H1 (cell line): ENCODE results near the gene USE1. TPM values are rescaled to one million over a fixed set of nuclear protein-coding genes. Genes with fewer than 3 reads are reported as not detected.

ENCODE experiments used
- CTCF ChIA-PET: fragments of 300-600 bp; sonication (Branson Sonifier 250); formaldehyde crosslinking; loops from one replicate; lab custom pipeline; 2021; ENCODE audit not compliant: partially characterized antibody; lab: Charles Lee
- POLR2A ChIA-PET: fragments of 300-600 bp; sonication (Branson Sonifier 250); formaldehyde crosslinking; loops from one replicate; lab custom pipeline; 2021; ENCODE audit warnings: inconsistent platforms; ENCODE audit not compliant: partially characterized antibody; lab: Charles Lee
- DNase-seq, 2 experiments: peaks; one replicate each; pipeline versions ENCODE4 v3.0.0 to v3.0.0-alpha.2; 2010 to 2022; ENCODE audit warnings: low spot score in 2 of 2, low read depth in 1 of 2, mixed read lengths in 1 of 2
- FAIRE-seq: peaks from 2 replicates; lab custom pipeline; 2011; peaks lifted over from hg19 to GRCh38; lab: Jason Lieb, UNC
- H2AFZ ChIP-seq: 2 replicates; pipeline ENCODE4 v1.8.1; 2012; ENCODE audit warnings: low read length, inconsistent platforms
- H2AK5ac ChIP-seq: 2 replicates; pipeline ENCODE4 v1.6.1; 2013; ENCODE audit warnings: low read depth, low read length
- H2BK120ac ChIP-seq: replicated peaks from 2 replicates; pipeline ENCODE3; 2013; ENCODE audit warnings: low read depth, low read length, inconsistent platforms
- H2BK12ac ChIP-seq: 2 replicates; pipeline ENCODE4 v1.6.1; 2013; ENCODE audit warnings: low read depth, low read length
- H2BK15ac ChIP-seq: 2 replicates; pipeline ENCODE4 v1.6.1; 2013; ENCODE audit warnings: low read length
- H2BK20ac ChIP-seq: 2 replicates; pipeline ENCODE4 v1.6.1; 2013; ENCODE audit warnings: low read length
- H2BK5ac ChIP-seq: 2 replicates; pipeline ENCODE4 v1.6.1; 2013; ENCODE audit warnings: low read depth, low read length
- H3K14ac ChIP-seq: 2 replicates; pipeline ENCODE4 v1.6.1; 2013; ENCODE audit warnings: inconsistent platforms; ENCODE audit not compliant: insufficient read length
- H3K18ac ChIP-seq: 2 replicates; pipeline ENCODE4 v1.6.1; 2013; ENCODE audit warnings: low read length; ENCODE audit errors: extremely low read depth
- H3K23ac ChIP-seq: 2 replicates; pipeline ENCODE4 v1.6.1; 2013; ENCODE audit warnings: inconsistent platforms; ENCODE audit not compliant: insufficient read length
- H3K23me2 ChIP-seq: 2 replicates; pipeline ENCODE4 v1.6.1; 2013; ENCODE audit warnings: low read depth, low read length
- H3K27ac ChIP-seq: 2 replicates; pipeline ENCODE4 v1.6.1; 2011; ENCODE audit warnings: low read depth, low read length, inconsistent platforms
- H3K27me3 ChIP-seq, 4 experiments: replicated peaks in 1 of 4; 1 replicate in 1 of 4; 2 replicates in 3 of 4; pipeline versions ENCODE4 v1.6.1 to v1.8.1; 2011 to 2013; ENCODE audit warnings: low read length in 3 of 4, mild to moderate bottlenecking in 3 of 4, inconsistent platforms in 2 of 4, mixed read lengths in 2 of 4, moderate library complexity in 1 of 4; ENCODE audit not compliant: control insufficient read depth in 3 of 4, insufficient read depth in 3 of 4; ENCODE audit errors: extremely low read depth in 1 of 4
- H3K36me3 ChIP-seq, 4 experiments: 2 replicates each; pipeline versions ENCODE4 v1.6.1 to v1.8.1; 2011 to 2013; ENCODE audit warnings: mild to moderate bottlenecking in 4 of 4, low read length in 3 of 4, moderate library complexity in 2 of 4, control low read depth in 1 of 4, inconsistent platforms in 1 of 4; ENCODE audit not compliant: insufficient read depth in 4 of 4, control insufficient read depth in 2 of 4
- H3K4ac ChIP-seq: replicated peaks from 2 replicates; pipeline ENCODE3; 2013; ENCODE audit warnings: low read length, low read depth, mixed read lengths, inconsistent platforms; ENCODE audit not compliant: insufficient read length
- H3K4me1 ChIP-seq, 4 experiments: replicated peaks in 1 of 4; 1 replicate in 1 of 4; 2 replicates in 3 of 4; pipeline versions ENCODE4 v1.6.1 to v1.8.1; 2011 to 2013; ENCODE audit warnings: low read length in 3 of 4, inconsistent platforms in 2 of 4, mixed read lengths in 1 of 4; ENCODE audit not compliant: insufficient read depth in 4 of 4, control insufficient read depth in 3 of 4
- H3K4me2 ChIP-seq, 2 experiments: 2 replicates each; pipeline versions ENCODE4 v1.6.1 to v1.8.1; 2011 to 2013; ENCODE audit warnings: low read depth in 2 of 2, low read length in 2 of 2, control low read depth in 1 of 2, inconsistent platforms in 1 of 2, mild to moderate bottlenecking in 1 of 2; ENCODE audit not compliant: insufficient read depth in 1 of 2
- H3K4me3 ChIP-seq, 4 experiments: fragments of 200-600, 300-600 bp in 1 of 4; sonication (generic), shearing (Covaris generic), sonication (Bioruptor Twin) in 1 of 4; 2 replicates each; pipeline versions ENCODE4 v1.5.1 to v1.8.1; 2011 to 2016; ENCODE audit warnings: low read length in 4 of 4, low read depth in 3 of 4, control low read depth in 2 of 4, inconsistent platforms in 2 of 4, mild to moderate bottlenecking in 2 of 4, mixed read lengths in 1 of 4, moderate library complexity in 1 of 4; ENCODE audit not compliant: insufficient read depth in 2 of 4; ENCODE audit errors: extremely low read depth in 1 of 4
- H3K56ac ChIP-seq: replicated peaks from 2 replicates; pipeline ENCODE3; 2013; ENCODE audit warnings: low read depth, mild to moderate bottlenecking, mixed read lengths, low read length, inconsistent platforms; ENCODE audit not compliant: insufficient read length
- H3K79me1 ChIP-seq: 2 replicates; pipeline ENCODE4 v1.6.1; 2013; ENCODE audit warnings: low read depth, low read length, control low read depth
- H3K79me2 ChIP-seq, 2 experiments: 2 replicates each; pipeline versions ENCODE4 v1.6.1 to v1.8.1; 2012 to 2013; ENCODE audit warnings: low read length in 2 of 2, mild to moderate bottlenecking in 2 of 2, inconsistent platforms in 1 of 2; ENCODE audit not compliant: insufficient read depth in 2 of 2, control insufficient read depth in 1 of 2
- H3K9ac ChIP-seq, 4 experiments: replicated peaks in 1 of 4; 1 replicate in 1 of 4; 2 replicates in 3 of 4; pipeline versions ENCODE4 v1.6.1 to v1.8.1; 2011 to 2013; ENCODE audit warnings: low read depth in 3 of 4, low read length in 3 of 4, control low read depth in 2 of 4, mild to moderate bottlenecking in 2 of 4, moderate library complexity in 2 of 4, inconsistent platforms in 1 of 4; ENCODE audit errors: extremely low read depth in 1 of 4
- H3K9me3 ChIP-seq, 2 experiments: 2 replicates each; pipeline versions ENCODE4 v1.6.1 to v1.8.1; 2012 to 2013; ENCODE audit warnings: mild to moderate bottlenecking in 2 of 2, moderate library complexity in 2 of 2, control low read depth in 1 of 2, inconsistent platforms in 1 of 2, low read depth in 1 of 2, low read length in 1 of 2, mixed read lengths in 1 of 2; ENCODE audit not compliant: insufficient read depth in 2 of 2
- H4K20me1 ChIP-seq, 2 experiments: replicated peaks in 1 of 2; 2 replicates each; pipeline versions ENCODE3 to v1.8.1; 2011 to 2013; ENCODE audit warnings: inconsistent platforms in 2 of 2, low read length in 2 of 2, mild to moderate bottlenecking in 1 of 2; ENCODE audit not compliant: insufficient read depth in 2 of 2, control insufficient read depth in 1 of 2
- H4K5ac ChIP-seq: 2 replicates; pipeline ENCODE4 v1.6.1; 2013; ENCODE audit warnings: low read length, low read depth, mixed read lengths, inconsistent platforms; ENCODE audit not compliant: insufficient read length
- H4K8ac ChIP-seq: 2 replicates; pipeline ENCODE4 v1.8.0; 2013; ENCODE audit warnings: mild to moderate bottlenecking, moderate library complexity, low read length, inconsistent platforms; ENCODE audit not compliant: insufficient read depth; ENCODE audit errors: extremely low read depth
- H4K91ac ChIP-seq: replicated peaks from 2 replicates; pipeline ENCODE3; 2013; ENCODE audit warnings: low read length, mixed read lengths, inconsistent platforms; ENCODE audit not compliant: insufficient read length
- BACH1 ChIP-seq: IDR thresholded peaks from 2 replicates; pipeline ENCODE4 v1.6.1; 2012; ENCODE audit warnings: low read length, improper control_type of control experiment
- CTBP2 ChIP-seq: IDR thresholded peaks from 2 replicates; pipeline ENCODE4 v1.7.0; 2011; ENCODE audit warnings: borderline replicate concordance, mild to moderate bottlenecking, moderate library complexity, mixed read lengths, low read length; ENCODE audit not compliant: insufficient read depth, insufficient read length
- HDAC6 ChIP-seq: IDR thresholded peaks from one replicate; pipeline ENCODE4 v1.7.1; 2012; ENCODE audit warnings: low read depth, mild to moderate bottlenecking, inconsistent platforms, low read length, moderate library complexity
- RNF2 ChIP-seq: fragments of 200-900, 300-1000 bp; sonication (generic); IDR thresholded peaks from 2 replicates; pipeline ENCODE4 v1.7.1; 2016; ENCODE audit warnings: borderline replicate concordance, low read depth, mild to moderate bottlenecking, antibody characterized with exemption, low read length; ENCODE audit not compliant: poor library complexity, severe bottlenecking; ENCODE audit errors: missing control alignments
- SIN3A ChIP-seq, 2 experiments: IDR thresholded peaks in 1 of 2; conservative IDR thresholded peaks in 1 of 2; 2 replicates each; pipeline ENCODE4 v1.6.1; 2011 to 2012; ENCODE audit warnings: low read length in 2 of 2, improper control_type of control experiment in 1 of 2, low read depth in 1 of 2, mild to moderate bottlenecking in 1 of 2
- SIX5 ChIP-seq: IDR thresholded peaks from 2 replicates; pipeline ENCODE4 v1.6.1; 2011; ENCODE audit warnings: mild to moderate bottlenecking, low read depth, low read length
- TAF7 ChIP-seq: optimal IDR thresholded peaks from 2 replicates; pipeline ENCODE3; 2011; ENCODE audit warnings: low read depth, mild to moderate bottlenecking, inconsistent platforms, low read length, moderate library complexity, borderline replicate concordance
- TEAD4 ChIP-seq: IDR thresholded peaks from 2 replicates; pipeline ENCODE4 v1.6.1; 2012; ENCODE audit warnings: low read depth, low read length, inconsistent platforms, mixed read lengths
- USF2 ChIP-seq: IDR thresholded peaks from 2 replicates; pipeline ENCODE4 v1.6.1; 2011; ENCODE audit warnings: low read length, improper control_type of control experiment
- WGBS, 2 experiments: shearing (Covaris generic) in 1 of 2; methylation state at CpG; one replicate each; pipeline versions ENCODE4 v1.1.6 to v1.1.7; 2013 to 2015; ENCODE audit warnings: low lambda C conversion rate in 2 of 2, mixed read lengths in 2 of 2, inconsistent platforms in 1 of 2, low coverage in 1 of 2, missing lambda C conversion rate in 1 of 2; ENCODE audit not compliant: insufficient replicate concordance in 2 of 2, insufficient coverage in 1 of 2, insufficient read length in 1 of 2; ENCODE audit errors: extremely low coverage in 1 of 2, missing lambda C conversion rate in 1 of 2; 5-methylcytosine and 5-hydroxymethylcytosine counted together
- polyA plus RNA-seq, 7 experiments: library from polyadenylated mRNA; depleted of rRNA in 3 of 7; stranded (reverse) in 5 of 7; unstranded in 2 of 7; fragments of >200 nt in 5 of 7; fragments of 200-250 nt in 2 of 7; gene quantifications; 1 replicate in 5 of 7; 2 replicates in 1 of 7; 4 replicates in 1 of 7; pipeline versions ENCODE4 v1.2.1 to v1.2.3, GENCODE V29; 2011 to 2013; ENCODE audit warnings: missing spikeins in 2 of 7, mixed read lengths in 2 of 7
- total RNA-seq: library from RNA; stranded (reverse); fragmentation: NEBNext Ultra II Directional; extraction: Animal tissue kit (Norgen Biotek cat#: 25700); gene quantifications from 2 replicates; pipeline ENCODE4 v1.2.1, GENCODE V29; 2021
- TF ChIP-seq, protein P1 (sequence below): IDR thresholded peaks from 2 replicates; pipeline ENCODE4 v1.6.1; 2011; ENCODE audit warnings: low read depth, mild to moderate bottlenecking, low read length; ENCODE audit not compliant: insufficient read depth

Gene USE1
- total and polyA plus RNA-seq, 2 of the 8 experiments (the other 6 are each of a cell fraction or from before 2014, with no cell fraction given), result 8.7 to 13.9 TPM

GRCh38 chr19:17220207-17220758, 5.1 kb downstream of the USE1 start:
- no peak overlapping the region for H3K23ac ChIP-seq
- 89% methylated on average over 12 of the region's 14 CpGs; no CpG with 5 or more reads in 1 of the 2 experiments for WGBS, 2 experiments
- peaks cover 2% of the 10 kb centered on the region for H3K23me2 ChIP-seq
- no peaks in the 10 kb centered on the region for H3K27me3 ChIP-seq
- DNase-seq, result no peak
- H4K5ac ChIP-seq, result no peak overlapping the region
- no peak overlapping the region for H3K9ac ChIP-seq
- H3K9me3 ChIP-seq, result no peaks in the 10 kb centered on the region
- POLR2A ChIA-PET, result interaction anchor here (0.6 to 2.0 kb wide), 6 partner anchors 9 to 86 kb away, joined by 3 to 8 read pairs (median 3); no protein-coding TSS in a partner anchor
- H3K18ac ChIP-seq, result no peak overlapping the region
- H3K4me2 ChIP-seq, result no peak overlapping the region
- no peak for FAIRE-seq
- H2AFZ ChIP-seq, result no peak overlapping the region
- H3K4me1 ChIP-seq, result peaks cover 0 to 3% (median 2%) of the 10 kb centered on the region in 4 experiments; a peak in 3 of 7 replicates
- no peaks in the 10 kb centered on the region for H4K20me1 ChIP-seq
- H2BK120ac ChIP-seq, result no peak overlapping the region
- H4K91ac ChIP-seq, result no peak overlapping the region
- H2BK5ac ChIP-seq, result no peak overlapping the region
- H2BK12ac ChIP-seq, result no peak overlapping the region
- no peak overlapping the region for H2BK15ac ChIP-seq
- H2BK20ac ChIP-seq, result no peak overlapping the region
- no peak overlapping the region for H3K4me3 ChIP-seq
- no peaks in the 10 kb centered on the region; a peak in 1 of 4 replicates for H3K79me2 ChIP-seq
- H3K14ac ChIP-seq, result no peak overlapping the region
- no peak overlapping the region for H3K56ac ChIP-seq
- no peak overlapping the region for H3K27ac ChIP-seq
- CTCF ChIA-PET, result interaction anchor here (0.6 to 1.3 kb wide), 2 partner anchors 12 to 42 kb away, joined by 3 read pairs; no protein-coding TSS in a partner anchor
- H4K8ac ChIP-seq, result no peak overlapping the region
- peaks cover 2 to 6% (median 4%) of the 10 kb centered on the region in 4 experiments; a peak in 5 of 8 replicates for H3K36me3 ChIP-seq
- H3K4ac ChIP-seq, result no peak overlapping the region
- peaks cover 4% of the 10 kb centered on the region; the same call in 1 of the 2 replicates for H3K79me1 ChIP-seq
- H2AK5ac ChIP-seq, result no peak overlapping the region
- no peak for TF ChIP-seq RNF2
- no peak for TF ChIP-seq SIX5
- no peak for TF ChIP-seq CTBP2
- no peak for TF ChIP-seq SIN3A (conservative IDR thresholded peaks at IDR 0.05 in 1 of 2, IDR thresholded peaks at IDR 0.05 in 1 of 2; ENCODE audit: low read depth in 1 of 2, low read length in 2 of 2)
- no peak for TF ChIP-seq TAF7
- TF ChIP-seq, protein P1, sequence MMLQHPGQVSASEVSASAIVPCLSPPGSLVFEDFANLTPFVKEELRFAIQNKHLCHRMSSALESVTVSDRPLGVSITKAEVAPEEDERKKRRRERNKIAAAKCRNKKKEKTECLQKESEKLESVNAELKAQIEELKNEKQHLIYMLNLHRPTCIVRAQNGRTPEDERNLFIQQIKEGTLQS, result no peak
- TF ChIP-seq BACH1, result no peak
- TF ChIP-seq USF2, result no peak
- no peak for TF ChIP-seq HDAC6
- TF ChIP-seq TEAD4, result no peak
